Measurements from ENCODE around the gene SGTA.

Gene SGTA

GRCh38 chr19:2723345-2723715, 59.7 kb downstream of the SGTA start:
- H3K36me3 ChIP-seq (replicated peaks; ENCODE audit: insufficient read depth, low read length) = no peaks in the 10 kb centered on the region
- no peaks in the 10 kb centered on the region for H3K9me2 ChIP-seq (replicated peaks; ENCODE audit: insufficient read depth, low read length)
- H3K9ac ChIP-seq (ENCODE audit: low read length) = no peak overlapping the region
- no peak for DNase-seq
- no peaks in the 10 kb centered on the region for H3K79me2 ChIP-seq (ENCODE audit: low read length)
- TF ChIP-seq CTCF (IDR thresholded peaks at IDR 0.05; ENCODE audit: low read length) (no peak), EZH2phosphoT487 (IDR thresholded peaks at IDR 0.05; ENCODE audit: low read length) (no peak), EZH2 (optimal IDR thresholded peaks at IDR 0.05; ENCODE audit: low read depth, low read length) (no peak)
- H3K27me3 ChIP-seq (replicated peaks; ENCODE audit: insufficient read depth, low read length) = peaks cover 80% of the 10 kb centered on the region
- H3F3A ChIP-seq (ENCODE audit: insufficient read depth, low read length) = 0 out of 2 replicates have a peak, but pooled peaks cover 4% of the 10 kb centered on the region
- H2AFZ ChIP-seq (ENCODE audit: low read length) = no peak overlapping the region
- no peaks in the 10 kb centered on the region for H3K9me3 ChIP-seq (replicated peaks; ENCODE audit: insufficient read depth, low read length)
- no peak overlapping the region for H3K4me3 ChIP-seq (ENCODE audit: low read length)
- no peak overlapping the region for H3K4me2 ChIP-seq (ENCODE audit: low read depth, low read length)
- H4K20me1 ChIP-seq (ENCODE audit: insufficient read depth, low read length) = no peaks in the 10 kb centered on the region
- no peaks in the 10 kb centered on the region for H3K4me1 ChIP-seq (ENCODE audit: low read length)
- H3K27ac ChIP-seq (ENCODE audit: low read length) = no peak overlapping the region

GRCh38 chr19:2722541-2723344, 60.3 kb downstream of the SGTA start:
- DNase-seq = no peak
- Histone ChIP-seq H4K20me1 (ENCODE audit: insufficient read depth, low read length) (no peaks in the 10 kb centered on the region), H3K36me3 (replicated peaks; ENCODE audit: insufficient read depth, low read length) (no peaks in the 10 kb centered on the region), H3K4me2 (ENCODE audit: low read depth, low read length) (no peak overlapping the region), H3K9me3 (replicated peaks; ENCODE audit: insufficient read depth, low read length) (no peaks in the 10 kb centered on the region), H3K4me1 (ENCODE audit: low read length) (no peaks in the 10 kb centered on the region), H3K9ac (ENCODE audit: low read length) (no peak overlapping the region), H3K4me3 (ENCODE audit: low read length) (no peak overlapping the region), H3K79me2 (ENCODE audit: low read length) (no peaks in the 10 kb centered on the region), H2AFZ (ENCODE audit: low read length) (no peak overlapping the region), H3K27ac (ENCODE audit: low read length) (no peak overlapping the region), H3F3A (ENCODE audit: insufficient read depth, low read length) (0 out of 2 replicates have a peak, but pooled peaks cover 4% of the 10 kb centered on the region), H3K9me2 (replicated peaks; ENCODE audit: insufficient read depth, low read length) (no peaks in the 10 kb centered on the region), H3K27me3 (replicated peaks; ENCODE audit: insufficient read depth, low read length) (peaks cover 82% of the 10 kb centered on the region)
- no peak for TF ChIP-seq EZH2phosphoT487 (IDR thresholded peaks at IDR 0.05; ENCODE audit: low read length)
- TF ChIP-seq EZH2 (optimal IDR thresholded peaks at IDR 0.05; ENCODE audit: low read depth, low read length) = no peak
- no peak for TF ChIP-seq CTCF (IDR thresholded peaks at IDR 0.05; ENCODE audit: low read length)

- no peak for DNase-seq
- Histone ChIP-seq H3K79me2 (ENCODE audit: low read length) (no peaks in the 10 kb centered on the region), H3K9me3 (replicated peaks; ENCODE audit: insufficient read depth, low read length) (no peaks in the 10 kb centered on the region), H2AFZ (ENCODE audit: low read length) (no peak overlapping the region), H4K20me1 (ENCODE audit: insufficient read depth, low read length) (no peaks in the 10 kb centered on the region), H3K4me3 (ENCODE audit: low read length) (no peak overlapping the region), H3K36me3 (replicated peaks; ENCODE audit: insufficient read depth, low read length) (no peaks in the 10 kb centered on the region), H3K4me2 (ENCODE audit: low read depth, low read length) (no peak overlapping the region; the same call in 1 of the 2 replicates), H3K9me2 (replicated peaks; ENCODE audit: insufficient read depth, low read length) (no peaks in the 10 kb centered on the region), H3K9ac (ENCODE audit: low read length) (no peak overlapping the region), H3K27me3 (replicated peaks; ENCODE audit: insufficient read depth, low read length) (peaks cover 80% of the 10 kb centered on the region), H3F3A (ENCODE audit: insufficient read depth, low read length) (0 out of 2 replicates have a peak, but pooled peaks cover 4% of the 10 kb centered on the region), H3K27ac (ENCODE audit: low read length) (no peak overlapping the region), H3K4me1 (ENCODE audit: low read length) (no peaks in the 10 kb centered on the region)
- TF ChIP-seq CTCF (IDR thresholded peaks at IDR 0.05; ENCODE audit: low read length) (no peak), EZH2 (optimal IDR thresholded peaks at IDR 0.05; ENCODE audit: low read depth, low read length) (no peak), EZH2phosphoT487 (IDR thresholded peaks at IDR 0.05; ENCODE audit: low read length) (no peak)
Observed at GRCh38 chr19:2721570-2722540, 61.2 kb downstream of the SGTA start.
